Stimulated activated CD8-positive, alpha-beta memory T cell treated with anti-CD3 and anti-CD28 coated beads, Interleukin-7, amount 100 ng/mL, for 24 hours (primary cell): ENCODE data around the gene LYZL6.
"Not testable (repeated sequence)": the region's sequence is repeated elsewhere in the genome, so short reads cannot be mapped to it uniquely, and the experiment has no call there.

Experiments
- DNase-seq: peaks from one replicate; pipeline ENCODE4 v3.0.0-alpha.2; 2020; ENCODE audit warnings: low read depth

The LYZL6 gene

GRCh38 chr17:35947156-35947585 lies 3.7 kb upstream of the LYZL6 start:
- DNase-seq, result peak; percentile 35

- DNase-seq, result no peak
Observed at GRCh38 chr17:35944151-35944550, 638 bp upstream of the LYZL6 start.

GRCh38 chr17:35942588-35943186 lies 826 bp downstream of the LYZL6 start:
- no peak for DNase-seq

- not testable (repeated sequence) for DNase-seq
Observed at GRCh38 chr17:35938492-35938891, 5.0 kb downstream of the LYZL6 start.

- DNase-seq, result no peak
Observed at GRCh38 chr17:35936063-35936462, 7.5 kb downstream of the LYZL6 start.

DNA sequence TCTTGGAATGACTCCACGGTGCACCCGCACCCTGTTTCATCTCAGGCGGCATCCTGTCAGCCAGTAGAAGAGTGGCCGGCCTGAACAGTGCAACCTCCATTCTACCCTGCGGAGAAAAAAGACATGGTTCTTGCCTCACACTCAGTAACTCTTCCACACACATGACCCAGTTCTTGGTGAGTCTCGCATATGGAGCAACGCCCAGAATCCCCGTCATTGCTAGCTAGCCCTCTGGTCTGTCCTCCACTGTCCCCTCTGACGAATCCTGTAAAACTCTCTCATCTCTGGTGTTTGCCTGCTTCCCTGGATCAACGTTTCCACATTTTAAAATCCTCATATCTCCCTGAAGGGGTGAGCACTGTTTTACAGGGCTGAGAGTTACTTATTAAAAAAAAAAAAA lies 8.8 kb downstream of the LYZL6 start:
- DNase-seq, result no peak

DNA sequence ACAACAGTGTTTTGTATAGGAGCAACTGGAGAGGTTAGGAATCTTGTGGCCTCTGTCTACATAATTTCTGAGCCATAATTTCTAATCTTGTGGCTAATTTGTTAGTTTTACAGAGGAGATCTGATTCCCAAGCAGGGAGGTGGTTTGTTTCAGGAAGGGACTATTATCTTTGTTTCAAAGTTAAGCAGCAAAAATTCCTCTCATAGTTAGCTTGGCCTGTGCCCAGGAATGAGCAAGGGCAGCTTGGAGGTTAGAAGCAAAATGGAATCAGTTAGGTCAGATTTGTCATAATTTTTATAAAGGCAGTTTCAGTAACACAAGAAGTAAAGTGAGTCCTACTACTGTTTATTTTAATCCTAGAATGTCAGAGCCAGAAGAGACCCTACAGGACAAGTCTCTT lies 10.9 kb downstream of the LYZL6 start:
- DNase-seq, result no peak

DNA sequence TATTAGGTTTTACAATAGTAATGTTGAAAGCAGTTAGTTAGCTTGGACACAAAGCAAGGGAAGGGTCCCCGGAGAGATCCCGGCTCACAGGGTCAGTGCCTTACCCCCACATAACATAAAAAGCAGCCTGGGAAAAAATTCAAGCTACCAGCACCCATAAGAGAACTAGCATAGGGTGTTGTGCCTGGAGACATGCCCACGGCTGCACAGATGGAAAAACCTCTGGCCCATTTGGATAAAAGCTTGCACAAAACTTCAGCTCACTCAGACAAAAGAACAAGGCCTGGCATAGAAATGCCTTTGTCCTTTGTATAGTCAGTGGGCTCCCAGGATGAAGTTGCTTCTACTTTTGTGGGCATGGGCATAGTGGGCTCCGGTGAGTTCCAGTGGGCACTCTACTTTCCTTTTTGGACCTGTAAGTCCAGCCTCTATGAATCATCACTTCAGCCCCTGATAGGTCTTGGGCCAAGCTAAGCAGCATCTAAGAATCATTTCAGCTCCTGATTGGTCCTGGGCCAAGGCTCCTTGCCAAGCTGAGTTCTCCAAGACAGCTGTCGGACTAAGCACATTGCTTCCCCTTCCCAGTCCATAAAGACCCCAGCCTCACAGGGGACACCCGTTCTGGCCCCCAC lies 11.6 kb downstream of the LYZL6 start:
- no peak for DNase-seq

GRCh38 chr17:35930211-35931065 lies 13.1 kb downstream of the LYZL6 start, which contains the start of gene RDM1:
Gene RDM1 (minus strand): TSS chr17:35930773. CDS start chr17:35930727, 46 bp downstream.
- DNase-seq, result peak; percentile 69

DNA sequence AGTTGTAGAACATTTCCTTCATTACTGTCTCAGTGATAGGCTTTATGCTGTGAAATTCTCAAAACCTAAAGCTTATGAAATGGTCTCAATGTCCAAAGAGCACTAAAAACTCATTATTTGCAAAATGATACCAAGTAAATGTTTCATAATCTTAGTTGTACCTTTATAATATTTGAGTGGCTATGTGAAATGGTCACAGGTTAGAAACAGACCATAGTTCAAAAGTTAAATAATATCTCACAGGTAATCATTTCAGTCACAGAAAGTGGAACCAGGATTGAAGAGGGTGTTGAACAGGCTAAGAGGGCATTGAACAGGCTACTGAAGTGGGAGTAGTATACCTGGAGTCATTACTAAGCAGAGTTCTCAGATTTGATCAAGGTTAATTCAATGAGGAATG lies 15.8 kb downstream of the LYZL6 start:
- DNase-seq, result no peak

- DNase-seq, result no peak
Observed at GRCh38 chr17:35923609-35924114, 19.9 kb downstream of the LYZL6 start.

DNA sequence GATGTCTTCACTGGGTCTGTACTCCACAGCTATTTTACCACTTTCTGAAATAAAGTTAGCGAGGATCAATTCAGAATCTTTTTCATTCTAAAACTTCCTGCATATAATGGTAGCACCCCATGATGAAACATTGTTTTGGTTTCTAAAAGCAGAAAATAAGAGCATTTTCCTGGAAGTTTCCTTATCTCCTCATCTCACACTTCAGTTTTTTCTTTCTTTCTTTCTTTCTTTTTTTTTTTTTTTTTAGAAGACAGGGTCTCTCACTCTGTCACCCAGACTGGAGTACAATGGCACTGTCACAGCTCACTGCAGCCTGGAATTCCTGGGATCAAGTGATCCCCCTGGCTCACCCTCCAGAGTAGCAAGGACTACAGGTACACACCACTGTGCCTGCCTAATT lies 23.3 kb downstream of the LYZL6 start:
- no peak for DNase-seq

DNA sequence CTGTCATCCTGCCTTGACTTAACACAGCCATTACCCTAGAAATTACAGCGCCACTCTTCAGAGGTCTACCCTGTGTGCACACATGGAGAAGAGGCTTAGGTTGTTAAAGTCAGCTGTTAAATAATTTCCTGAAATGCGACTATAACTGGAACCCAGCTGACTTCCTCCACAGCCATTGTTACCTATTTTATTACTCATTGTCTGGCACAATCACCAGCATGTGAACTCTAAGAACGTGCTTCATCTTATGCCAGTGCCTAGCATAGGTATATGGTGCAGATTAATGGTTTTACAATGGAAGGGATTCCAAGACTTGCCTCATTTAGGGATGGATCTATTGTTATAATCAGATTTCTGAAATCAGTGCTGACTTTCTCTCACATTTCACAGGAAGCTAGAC lies 24.8 kb downstream of the LYZL6 start:
- no peak for DNase-seq

- DNase-seq, result no peak
Observed at GRCh38 chr17:35917519-35918213, 25.8 kb downstream of the LYZL6 start.

- no peak for DNase-seq
Observed at GRCh38 chr17:35915153-35915964, 28.2 kb downstream of the LYZL6 start.

DNA sequence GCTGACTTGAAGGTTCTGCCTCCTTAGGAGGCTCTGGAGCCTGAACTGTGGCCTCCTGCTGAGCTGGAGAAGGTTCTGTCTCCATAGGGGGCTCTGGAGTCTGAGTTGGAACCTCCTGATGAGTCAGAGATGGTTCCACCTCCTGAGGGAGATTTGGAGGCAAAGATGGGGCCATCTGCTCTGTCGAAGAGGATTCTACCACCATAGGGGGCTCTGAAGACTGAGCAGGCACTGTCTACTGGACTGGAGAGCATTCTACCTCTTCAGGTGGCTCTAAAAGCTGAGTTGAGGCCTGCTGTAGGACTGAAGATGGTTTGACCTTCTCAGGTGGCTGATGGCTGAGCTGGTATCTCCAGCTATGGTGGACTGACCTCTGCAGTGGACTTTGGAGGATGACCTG lies 29.2 kb downstream of the LYZL6 start:
- DNase-seq, result no peak

DNA sequence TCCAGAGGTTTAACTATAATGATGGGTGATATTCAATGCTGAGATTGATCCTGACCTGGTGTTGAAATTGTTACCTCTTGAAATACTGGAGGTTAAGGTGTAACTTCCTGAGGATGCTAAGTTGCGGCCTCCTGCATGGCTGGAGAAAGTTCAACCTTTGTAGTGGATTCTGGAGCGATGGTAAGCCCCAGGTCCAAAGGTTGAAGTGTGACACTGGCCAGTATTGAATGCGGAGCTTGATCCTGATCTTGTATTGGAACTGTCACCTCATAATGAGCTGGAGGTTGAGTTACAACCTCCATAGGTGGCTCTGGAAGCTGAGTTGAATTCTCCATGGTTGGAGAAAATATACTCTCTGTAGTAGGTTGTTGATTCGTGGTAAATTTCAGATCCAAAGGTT lies 29.9 kb downstream of the LYZL6 start:
- DNase-seq, result no peak

- DNase-seq, result no peak
Observed at GRCh38 chr17:35912942-35913341, 30.6 kb downstream of the LYZL6 start.

- no peak for DNase-seq
Observed at GRCh38 chr17:35912339-35912912, 31.1 kb downstream of the LYZL6 start.

DNA sequence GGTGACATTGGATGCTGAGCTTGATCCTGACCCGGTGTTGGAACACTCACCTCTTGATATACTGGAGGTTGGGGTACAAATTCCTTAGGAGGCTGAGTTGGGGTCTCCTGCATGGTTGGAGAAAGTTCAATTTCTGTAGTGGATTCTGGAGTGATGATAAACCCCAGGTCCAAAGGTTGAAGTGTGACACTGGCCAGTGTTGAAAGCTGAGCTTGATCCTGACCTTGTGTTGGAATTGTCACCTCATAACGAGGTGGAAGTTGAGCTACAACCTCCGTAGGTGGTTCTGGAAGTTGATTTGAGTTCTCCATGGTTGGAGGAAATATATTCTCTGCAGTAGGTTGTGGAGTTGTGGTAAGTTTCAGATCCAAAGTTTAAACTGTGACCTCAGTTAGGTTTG lies 34.1 kb downstream of the LYZL6 start:
- no peak for DNase-seq

GRCh38 chr17:35907691-35908090 lies 35.8 kb downstream of the LYZL6 start:
- DNase-seq, result no peak
